ENCODE data around the gene TECTA. TPM values are rescaled to one million over a fixed set of nuclear protein-coding genes. Genes with fewer than 3 reads are reported as not detected.

Gene TECTA
- total RNA-seq, 1 donor from 2014 or later = 0.28 TPM

GRCh38 chr11:121180183-121180582 is 79.1 kb downstream of the TECTA start:
- ATAC-seq = no peak

GRCh38 chr11:121188776-121189175 is 87.7 kb downstream of the TECTA start:
- ATAC-seq = no peak

GRCh38 chr11:121191818-121192217 is 90.8 kb downstream of the TECTA start:
- no peak for ATAC-seq

GRCh38 chr11:121194731-121195596 is 93.9 kb downstream of the TECTA start:
- peak; percentile 58 for ATAC-seq

- no peak for ATAC-seq
Measured at GRCh38 chr11:121198491-121198890, 97.4 kb downstream of the TECTA start.

- ATAC-seq = no peak
Measured at GRCh38 chr11:121199516-121199915, 98.5 kb downstream of the TECTA start.

- ATAC-seq = no peak
Measured at GRCh38 chr11:121206810-121207209, 105.8 kb downstream of the TECTA start.

GRCh38 chr11:121207485-121208115 is 106.6 kb downstream of the TECTA start:
- no peak for ATAC-seq

GRCh38 chr11:121210445-121211080 is 109.5 kb downstream of the TECTA start:
- ATAC-seq = no peak

GRCh38 chr11:121211626-121212025 is 110.6 kb downstream of the TECTA start:
- no peak for ATAC-seq

- ATAC-seq = no peak
Measured at GRCh38 chr11:121212536-121213361, 111.7 kb downstream of the TECTA start.

- no peak for ATAC-seq
Measured at GRCh38 chr11:121213362-121213893, 112.4 kb downstream of the TECTA start.

GRCh38 chr11:121214861-121215260 is 113.8 kb downstream of the TECTA start:
- no peak for ATAC-seq

GRCh38 chr11:121221496-121222200 is 120.6 kb downstream of the TECTA start:
- ATAC-seq = no peak

- ATAC-seq = no peak
Measured at GRCh38 chr11:121223161-121223560, 122.1 kb downstream of the TECTA start.

GRCh38 chr11:121225382-121225781 is 124.3 kb downstream of the TECTA start:
- no peak for ATAC-seq

GRCh38 chr11:121226415-121227263 is 125.6 kb downstream of the TECTA start:
- peak; percentile 31 for ATAC-seq

- no peak for ATAC-seq
Measured at GRCh38 chr11:121228851-121229250, 127.8 kb downstream of the TECTA start.

- ATAC-seq = no peak
Measured at GRCh38 chr11:121229495-121230215, 128.6 kb downstream of the TECTA start.
